ENCODE data around the gene PLK3. TPM values are rescaled to one million over a fixed set of nuclear protein-coding genes. Genes with fewer than 3 reads are reported as not detected.

Gene PLK3
- total RNA-seq, 1 experiment from 2014 or later: 3.2 TPM

- POLR2A ChIA-PET: interaction anchor here (2.7 kb wide), 1 partner anchor 18 kb away, joined by 43 read pairs; no protein-coding TSS in a partner anchor
- no peaks in the 10 kb centered on the region for H3K27me3 Mint-ChIP-seq (ENCODE audit: insufficient read depth, unreplicated experiment)
- Histone ChIP-seq H3K4me3 (ENCODE audit: low read depth, low read length) (no peak overlapping the region), H3K4me1 (peaks cover 9% of the 10 kb centered on the region), H3K9me3 (no peaks in the 10 kb centered on the region), H3K36me3 (ENCODE audit: control insufficient read depth, insufficient read depth, low read length) (no peaks in the 10 kb centered on the region), H3K27me3 (replicated peaks; ENCODE audit: control insufficient read depth, insufficient read depth, low read length) (no peaks in the 10 kb centered on the region)
- peak overlapping the region; percentile 2 for H3K27ac Mint-ChIP-seq (ENCODE audit: unreplicated experiment)
- H3K9me3 Mint-ChIP-seq (ENCODE audit: unreplicated experiment): no peaks in the 10 kb centered on the region
- TF ChIP-seq CTCF (IDR thresholded peaks at IDR 0.05; ENCODE audit: insufficient read depth in 1 of 2, low read depth in 1 of 2, low read length in 1 of 2, severe bottlenecking in 1 of 2, unreplicated experiment in 1 of 2): no peak
- H3K36me3 Mint-ChIP-seq (ENCODE audit: insufficient read depth, unreplicated experiment): peaks cover 16% of the 10 kb centered on the region
- BruUV-seq (replicated peaks): no TSS peak
- CTCF ChIA-PET: no interaction called here
- H3K4me3 Mint-ChIP-seq (ENCODE audit: unreplicated experiment): peak overlapping the region; percentile 24
- DNase-seq: no peak
- intact Hi-C loops (cut with micrococcal nuclease; ENCODE audit: unreplicated experiment): no loop called here
- peaks cover 8% of the 10 kb centered on the region for H3K4me1 Mint-ChIP-seq (ENCODE audit: low read depth, unreplicated experiment)
These were observed 1.5 kb downstream of the PLK3 start for GRCh38 chr1:44801491-44802305.

- peaks cover 24% of the 10 kb centered on the region for H3K36me3 Mint-ChIP-seq (ENCODE audit: insufficient read depth, unreplicated experiment)
- peaks cover 16% of the 10 kb centered on the region for H3K4me1 Mint-ChIP-seq (ENCODE audit: low read depth, unreplicated experiment)
- no peaks in the 10 kb centered on the region for H3K9me3 ChIP-seq
- peak overlapping the region; percentile 26 for H3K27ac Mint-ChIP-seq (ENCODE audit: unreplicated experiment)
- no peak overlapping the region for H3K4me3 ChIP-seq (ENCODE audit: low read depth, low read length)
- H3K4me1 ChIP-seq: peaks cover 17% of the 10 kb centered on the region
- POLR2A ChIA-PET: no interaction called here
- no peaks in the 10 kb centered on the region for H3K36me3 ChIP-seq (ENCODE audit: control insufficient read depth, insufficient read depth, low read length)
- intact Hi-C loops (cut with micrococcal nuclease; ENCODE audit: unreplicated experiment): no loop called here
- no peak for DNase-seq
- no peaks in the 10 kb centered on the region for H3K9me3 Mint-ChIP-seq (ENCODE audit: unreplicated experiment)
- peak overlapping the region; percentile 24 for H3K4me3 Mint-ChIP-seq (ENCODE audit: unreplicated experiment)
- no TSS peak for BruUV-seq (replicated peaks)
- no peaks in the 10 kb centered on the region for H3K27me3 Mint-ChIP-seq (ENCODE audit: insufficient read depth, unreplicated experiment)
- no peaks in the 10 kb centered on the region for H3K27me3 ChIP-seq (replicated peaks; ENCODE audit: control insufficient read depth, insufficient read depth, low read length)
- no peak for TF ChIP-seq CTCF (IDR thresholded peaks at IDR 0.05; ENCODE audit: insufficient read depth in 1 of 2, low read depth in 1 of 2, low read length in 1 of 2, severe bottlenecking in 1 of 2, unreplicated experiment in 1 of 2)
- CTCF ChIA-PET: no interaction called here
These were observed 2.3 kb downstream of the PLK3 start for GRCh38 chr1:44802306-44803061.

GRCh38 chr1:44803062-44803311, 2.8 kb downstream of the PLK3 start:
- H3K36me3 ChIP-seq (ENCODE audit: control insufficient read depth, insufficient read depth, low read length): no peaks in the 10 kb centered on the region
- no peaks in the 10 kb centered on the region for H3K27me3 Mint-ChIP-seq (ENCODE audit: insufficient read depth, unreplicated experiment)
- H3K4me3 Mint-ChIP-seq (ENCODE audit: unreplicated experiment): no peak overlapping the region
- H3K27me3 ChIP-seq (replicated peaks; ENCODE audit: control insufficient read depth, insufficient read depth, low read length): no peaks in the 10 kb centered on the region
- peaks cover 22% of the 10 kb centered on the region for H3K4me1 ChIP-seq
- DNase-seq: no peak
- intact Hi-C loops (cut with micrococcal nuclease; ENCODE audit: unreplicated experiment): no loop called here
- peaks cover 26% of the 10 kb centered on the region for H3K36me3 Mint-ChIP-seq (ENCODE audit: insufficient read depth, unreplicated experiment)
- peaks cover 18% of the 10 kb centered on the region for H3K4me1 Mint-ChIP-seq (ENCODE audit: low read depth, unreplicated experiment)
- H3K9me3 Mint-ChIP-seq (ENCODE audit: unreplicated experiment): no peaks in the 10 kb centered on the region
- TF ChIP-seq CTCF (IDR thresholded peaks at IDR 0.05; ENCODE audit: insufficient read depth in 1 of 2, low read depth in 1 of 2, low read length in 1 of 2, severe bottlenecking in 1 of 2, unreplicated experiment in 1 of 2): no peak
- ChIA-PET POLR2A (no interaction called here), CTCF (no interaction called here)
- no peaks in the 10 kb centered on the region for H3K9me3 ChIP-seq
- no TSS peak for BruUV-seq (replicated peaks)
- peak overlapping the region; percentile 26 for H3K27ac Mint-ChIP-seq (ENCODE audit: unreplicated experiment)
- H3K4me3 ChIP-seq (ENCODE audit: low read depth, low read length): no peak overlapping the region

All from Caco-2 (cell line).